Neuronal stem cell (in vitro differentiated cells): Measurements from ENCODE around the gene GGPS1.

Source experiments
- DNase-seq: peaks from one replicate; pipeline ENCODE4 v3.0.0-alpha.2; 2013; ENCODE audit warnings: low spot score
- H2AFZ ChIP-seq: one replicate; pipeline ENCODE4 v1.6.1; 2013; ENCODE audit warnings: mild to moderate bottlenecking, low read length, inconsistent platforms
- H2AK5ac ChIP-seq: 2 replicates; pipeline ENCODE4 v1.6.1; 2013; ENCODE audit warnings: low read depth, mild to moderate bottlenecking, inconsistent platforms, low read length, moderate library complexity, mixed read lengths
- H2BK120ac ChIP-seq: 2 replicates; pipeline ENCODE4 v1.6.1; 2013; ENCODE audit warnings: low read depth, mild to moderate bottlenecking, inconsistent platforms, low read length, moderate library complexity, mixed read lengths
- H2BK12ac ChIP-seq: one replicate; pipeline ENCODE4 v1.6.1; 2013; ENCODE audit warnings: low read length, inconsistent platforms
- H2BK15ac ChIP-seq: 2 replicates; pipeline ENCODE4 v1.6.1; 2013; ENCODE audit warnings: mild to moderate bottlenecking, low read length, inconsistent platforms, mixed read lengths
- H2BK5ac ChIP-seq: one replicate; pipeline ENCODE4 v1.6.1; 2013; ENCODE audit warnings: inconsistent platforms, mild to moderate bottlenecking, low read length, moderate library complexity
- H3K14ac ChIP-seq: one replicate; pipeline ENCODE4 v1.6.1; 2013; ENCODE audit warnings: low read length, inconsistent platforms
- H3K18ac ChIP-seq: 2 replicates; pipeline ENCODE4 v1.6.1; 2013; ENCODE audit warnings: low read length, inconsistent platforms
- H3K23ac ChIP-seq: 2 replicates; pipeline ENCODE4 v1.6.1; 2013; ENCODE audit warnings: low read depth, mild to moderate bottlenecking, mixed read lengths, low read length, inconsistent platforms; ENCODE audit not compliant: poor library complexity
- H3K27ac ChIP-seq: replicated peaks from 3 replicates; pipeline ENCODE4 v1.5.1; 2013; ENCODE audit warnings: low read length, inconsistent platforms
- H3K27me3 ChIP-seq, 3 experiments: 2 replicates each; pipeline ENCODE4 v1.6.1; 2013; ENCODE audit warnings: low read length in 3 of 3, mild to moderate bottlenecking in 2 of 3, inconsistent platforms in 1 of 3, low read depth in 1 of 3, mixed read lengths in 1 of 3, moderate library complexity in 1 of 3; ENCODE audit not compliant: control insufficient read depth in 3 of 3, insufficient read depth in 3 of 3
- H3K36me3 ChIP-seq, 2 donors: replicated peaks in 1 of 2; 2 replicates each; pipeline ENCODE4 v1.6.1; 2013; ENCODE audit warnings: low read length in 2 of 2; ENCODE audit not compliant: control insufficient read depth in 2 of 2, insufficient read depth in 2 of 2
- H3K4ac ChIP-seq: 2 replicates; pipeline ENCODE4 v1.6.1; 2013; ENCODE audit warnings: inconsistent platforms, mild to moderate bottlenecking, low read length, moderate library complexity
- H3K4me1 ChIP-seq, 2 donors: 1 replicate in 1 of 2; 2 replicates in 1 of 2; pipeline ENCODE4 v1.6.1; 2013; ENCODE audit warnings: low read length in 2 of 2, low read depth in 1 of 2; ENCODE audit not compliant: control insufficient read depth in 2 of 2, insufficient read depth in 1 of 2
- H3K4me2 ChIP-seq: one replicate; pipeline ENCODE4 v1.6.1; 2013; ENCODE audit warnings: mild to moderate bottlenecking, low read length, inconsistent platforms; ENCODE audit not compliant: insufficient read depth, poor library complexity, severe bottlenecking
- H3K4me3 ChIP-seq, 2 donors: 2 replicates each; pipeline ENCODE4 v1.5.1; 2013; ENCODE audit warnings: low read length in 2 of 2, mild to moderate bottlenecking in 2 of 2, inconsistent platforms in 1 of 2, moderate library complexity in 1 of 2
- H3K79me1 ChIP-seq: one replicate; pipeline ENCODE4 v1.6.1; 2013; ENCODE audit warnings: low read depth, mild to moderate bottlenecking, inconsistent platforms, low read length, moderate library complexity
- H3K9ac ChIP-seq: one replicate; pipeline ENCODE4 v1.6.1; 2013; ENCODE audit warnings: mild to moderate bottlenecking, low read depth, low read length, inconsistent platforms; ENCODE audit not compliant: poor library complexity
- H3K9me3 ChIP-seq, 2 donors: replicated peaks in 1 of 2; 2 replicates each; pipeline versions ENCODE3 to v1.6.1; 2013; ENCODE audit warnings: low read length in 2 of 2, mild to moderate bottlenecking in 2 of 2, inconsistent platforms in 1 of 2, low read depth in 1 of 2, mixed read lengths in 1 of 2, moderate library complexity in 1 of 2; ENCODE audit not compliant: control insufficient read depth in 2 of 2, insufficient read depth in 1 of 2
- H4K8ac ChIP-seq: one replicate; pipeline ENCODE4 v1.6.1; 2013; ENCODE audit warnings: low read depth, mild to moderate bottlenecking, inconsistent platforms, low read length, moderate library complexity
- H4K91ac ChIP-seq: one replicate; pipeline ENCODE4 v1.6.1; 2013; ENCODE audit warnings: low read length, low read depth, mild to moderate bottlenecking, inconsistent platforms; ENCODE audit not compliant: poor library complexity
- WGBS, 2 donors: extraction: QIAGEN DNeasy Blood & Tissue Kit; methylation state at CpG; one replicate each; pipeline ENCODE4 v1.1.7; 2013; ENCODE audit warnings: missing lambda C conversion rate in 2 of 2, mixed read lengths in 1 of 2; ENCODE audit not compliant: insufficient read length in 2 of 2, insufficient replicate concordance in 1 of 2; ENCODE audit errors: extremely low coverage in 2 of 2; 5-methylcytosine and 5-hydroxymethylcytosine counted together

The GGPS1 gene

GRCh38 chr1:235289859-235290739 is 38.3 kb upstream of the GGPS1 start:
- Histone ChIP-seq H3K9me3 (peaks cover 0 to 2% of the 10 kb centered on the region in 2 donors), H2AK5ac (no peak overlapping the region), H3K36me3 (no peaks in the 10 kb centered on the region), H2BK15ac (no peak overlapping the region), H3K9ac (no peak overlapping the region), H3K4me3 (no peak overlapping the region), H3K4me2 (no peak overlapping the region), H3K27me3 (no peaks in the 10 kb centered on the region), H3K4me1 (no peaks in the 10 kb centered on the region), H3K23ac (no peak overlapping the region), H2AFZ (no peak overlapping the region), H3K4ac (no peak overlapping the region), H2BK12ac (no peak overlapping the region), H2BK120ac (no peak overlapping the region), H3K79me1 (peaks cover 3% of the 10 kb centered on the region), H3K27ac (no peak overlapping the region), H2BK5ac (no peak overlapping the region), H4K8ac (no peak overlapping the region), H3K18ac (no peak overlapping the region), H4K91ac (no peak overlapping the region), H3K14ac (no peak overlapping the region)
- no peak for DNase-seq
- 100% methylated on average over 2 of the region's 12 CpGs; no CpG with 5 or more reads in 1 of the 2 donors for WGBS, 2 donors

GRCh38 chr1:235290740-235291502 is 37.4 kb upstream of the GGPS1 start:
- Histone ChIP-seq H2BK15ac (no peak overlapping the region), H3K36me3 (no peaks in the 10 kb centered on the region), H3K9ac (no peak overlapping the region), H3K4me1 (no peaks in the 10 kb centered on the region), H3K4me3 (no peak overlapping the region), H3K27me3 (no peaks in the 10 kb centered on the region), H2BK12ac (no peak overlapping the region), H2BK120ac (no peak overlapping the region), H3K18ac (no peak overlapping the region), H2AK5ac (no peak overlapping the region), H3K9me3 (peaks cover 2 to 3% of the 10 kb centered on the region in 2 donors), H3K27ac (no peak overlapping the region), H3K14ac (no peak overlapping the region), H2AFZ (no peak overlapping the region), H2BK5ac (no peak overlapping the region), H3K4ac (no peak overlapping the region), H3K79me1 (peaks cover 5% of the 10 kb centered on the region), H4K8ac (no peak overlapping the region), H4K91ac (no peak overlapping the region), H3K4me2 (no peak overlapping the region), H3K23ac (no peak overlapping the region)
- DNase-seq, result no peak
- no CpG with 5 or more reads among the region's 12 CpGs for WGBS, 2 donors

- Histone ChIP-seq H3K18ac (no peak overlapping the region), H3K23ac (no peak overlapping the region), H2BK5ac (no peak overlapping the region), H3K9me3 (peaks cover 2 to 9% of the 10 kb centered on the region in 2 donors), H2BK15ac (no peak overlapping the region), H4K8ac (no peak overlapping the region), H3K4me3 (no peak overlapping the region), H4K91ac (no peak overlapping the region), H2AFZ (no peak overlapping the region), H3K4me1 (no peaks in the 10 kb centered on the region), H3K36me3 (no peaks in the 10 kb centered on the region), H3K4ac (no peak overlapping the region), H3K14ac (no peak overlapping the region), H2BK12ac (no peak overlapping the region), H2BK120ac (no peak overlapping the region), H3K27me3 (no peaks in the 10 kb centered on the region), H3K4me2 (no peak overlapping the region), H3K79me1 (peaks cover 5% of the 10 kb centered on the region), H3K9ac (no peak overlapping the region), H2AK5ac (no peak overlapping the region), H3K27ac (no peak overlapping the region)
- no CpG with 5 or more reads among the region's 6 CpGs for WGBS, 2 donors
- DNase-seq, result no peak
Observed at GRCh38 chr1:235291599-235292091, 36.7 kb upstream of the GGPS1 start.

GRCh38 chr1:235292790-235293189 is 35.6 kb upstream of the GGPS1 start:
- Histone ChIP-seq H2BK5ac (no peak overlapping the region), H3K9me3 (peaks cover 2 to 18% of the 10 kb centered on the region in 2 donors), H3K9ac (no peak overlapping the region), H2BK15ac (no peak overlapping the region), H3K27me3 (no peaks in the 10 kb centered on the region), H3K4me1 (no peaks in the 10 kb centered on the region), H3K14ac (no peak overlapping the region), H4K8ac (no peak overlapping the region), H3K27ac (no peak overlapping the region), H2BK120ac (no peak overlapping the region), H3K4ac (no peak overlapping the region), H2BK12ac (no peak overlapping the region), H3K4me3 (no peak overlapping the region), H3K79me1 (peaks cover 5% of the 10 kb centered on the region), H3K36me3 (no peaks in the 10 kb centered on the region), H2AFZ (no peak overlapping the region), H3K4me2 (no peak overlapping the region), H4K91ac (no peak overlapping the region), H3K23ac (no peak overlapping the region), H2AK5ac (no peak overlapping the region), H3K18ac (no peak overlapping the region)
- DNase-seq, result no peak
- WGBS, 2 donors, result no CpG with 5 or more reads among the region's 4 CpGs
